OCI-LY7 (cell line): ENCODE data around the gene S100B. TPM values are rescaled to one million over a fixed set of nuclear protein-coding genes. Genes with fewer than 3 reads are reported as not detected.

Experiments
- BruUV-seq: library from RNA; stranded (reverse); fragments of 400-500 nt; replicated peaks from 2 replicates; lab custom pipeline; 2021; lab: Mats Ljungman, UMichigan
- CTCF ChIA-PET: fragments of 300-600 bp; sonication (Branson Sonifier 250); formaldehyde crosslinking; loops from one replicate; lab custom pipeline; 2022; ENCODE audit warnings: antibody characterized with exemption; ENCODE audit not compliant: unreplicated experiment; lab: Charles Lee
- POLR2A ChIA-PET: fragments of 300-600 bp; sonication (Branson Sonifier 250); formaldehyde crosslinking; loops from one replicate; lab custom pipeline; 2022; ENCODE audit warnings: antibody characterized with exemption; lab: Charles Lee
- DNase-seq: peaks from one replicate; pipeline ENCODE4 v3.0.0-alpha.2; 2015; ENCODE audit warnings: low spot score
- H2AFZ ChIP-seq: fragments of 200-600 bp; sonication (generic), shearing (Covaris generic); 2 replicates; pipeline ENCODE4 v1.6.1; 2014; ENCODE audit warnings: mild to moderate bottlenecking, antibody characterized with exemption, low read length, moderate library complexity
- H3K27ac ChIP-seq: fragments of 200-600 bp; sonication (generic); 2 replicates; pipeline ENCODE4 v1.5.1; 2014; ENCODE audit warnings: mixed run types, low read depth, mild to moderate bottlenecking, moderate library complexity, low read length, inconsistent platforms; ENCODE audit not compliant: poor library complexity, severe bottlenecking
- H3K36me3 ChIP-seq: fragments of 200-600 bp; sonication (generic); 2 replicates; pipeline ENCODE4 v1.6.1; 2014; ENCODE audit warnings: mild to moderate bottlenecking, antibody characterized with exemption, low read length, moderate library complexity, mixed read lengths; ENCODE audit not compliant: insufficient read depth
- H3K4me1 ChIP-seq: fragments of 200-600 bp; sonication (generic); 2 replicates; pipeline ENCODE4 v1.5.1; 2014; ENCODE audit warnings: mild to moderate bottlenecking, low read length; ENCODE audit not compliant: insufficient read depth, poor library complexity, severe bottlenecking
- H3K4me2 ChIP-seq: fragments of 200-600 bp; sonication (generic); 2 replicates; pipeline ENCODE4 v1.6.1; 2014; ENCODE audit warnings: mild to moderate bottlenecking, low read length
- H3K4me3 ChIP-seq: fragments of 200-600 bp; sonication (generic); 2 replicates; pipeline ENCODE4 v1.5.1; 2014; ENCODE audit warnings: mild to moderate bottlenecking, low read depth, low read length; ENCODE audit not compliant: poor library complexity, severe bottlenecking
- H3K79me2 ChIP-seq: fragments of 200-600 bp; sonication (generic); 2 replicates; pipeline ENCODE4 v1.6.1; 2016; ENCODE audit warnings: low read depth, mild to moderate bottlenecking, low read length, moderate library complexity, mixed read lengths; ENCODE audit not compliant: insufficient read depth
- H3K9me2 ChIP-seq: fragments of 200-600 bp; sonication (generic); 2 replicates; pipeline ENCODE4 v1.6.1; 2016; ENCODE audit warnings: mild to moderate bottlenecking, low read length, mixed read lengths; ENCODE audit not compliant: insufficient read depth
- H3K9me3 ChIP-seq: fragments of 200-600 bp; sonication (generic); 2 replicates; pipeline ENCODE4 v1.6.1; 2014; ENCODE audit warnings: mild to moderate bottlenecking, mixed run types, low read length, mixed read lengths
- H4K20me1 ChIP-seq: fragments of 200-600 bp; sonication (generic); 2 replicates; pipeline ENCODE4 v1.6.1; 2014; ENCODE audit warnings: mild to moderate bottlenecking, antibody characterized with exemption, low read length, moderate library complexity, mixed read lengths; ENCODE audit not compliant: insufficient read depth
- CTCF ChIP-seq: fragments of 200-600 bp; sonication (generic); conservative IDR thresholded peaks from 2 replicates; pipeline ENCODE4 v1.5.1; 2014; ENCODE audit warnings: mild to moderate bottlenecking, antibody characterized with exemption, low read length, moderate library complexity, mixed read lengths
- EZH2phosphoT487 ChIP-seq: fragments of 200-600 bp; sonication (generic); IDR thresholded peaks from 2 replicates; pipeline ENCODE4 v1.6.1; 2018; ENCODE audit warnings: low read depth, borderline replicate concordance, mild to moderate bottlenecking, mixed run types, antibody characterized with exemption, low read length, moderate library complexity, mixed read lengths
- intact Hi-C: fragments of 100-400 bp; cut with micrococcal nuclease; formaldehyde crosslinking; loops from one replicate; pipeline ENCODE4 v1.10.0; 2022; ENCODE audit not compliant: unreplicated experiment
- total RNA-seq, 2 experiments: library from RNA; depleted of rRNA in 1 of 2; stranded (reverse); fragments of >200 nt in 1 of 2; shearing (Covaris generic) in 1 of 2; gene quantifications; 2 replicates each; pipeline ENCODE4 v1.2.3, GENCODE V29; 2014 to 2022

S100B gene
- total RNA-seq, 2 experiments from 2014 or later = not detected

GRCh38 chr21:46641656-46642055 lies 36.8 kb upstream of the S100B start:
- intact Hi-C loops = no loop called here
- Histone ChIP-seq H3K4me1 (peaks cover 4% of the 10 kb centered on the region), H4K20me1 (no peaks in the 10 kb centered on the region), H3K4me3 (no peak overlapping the region), H3K9me2 (no peaks in the 10 kb centered on the region), H3K79me2 (no peaks in the 10 kb centered on the region), H3K27ac (no peak overlapping the region), H3K36me3 (peaks cover 19% of the 10 kb centered on the region; the same call in 1 of the 2 replicates), H3K9me3 (no peaks in the 10 kb centered on the region), H3K4me2 (no peak overlapping the region), H2AFZ (no peak overlapping the region)
- TF ChIP-seq EZH2phosphoT487 (no peak), CTCF (no peak)
- BruUV-seq = no TSS peak
- DNase-seq = no peak
- CTCF ChIA-PET = no interaction called here
- POLR2A ChIA-PET = no interaction called here

GRCh38 chr21:46639489-46640386 lies 34.9 kb upstream of the S100B start:
- H3K4me2 ChIP-seq = no peak overlapping the region
- DNase-seq = peak; percentile 11
- no peaks in the 10 kb centered on the region for H3K79me2 ChIP-seq
- no peak overlapping the region for H3K27ac ChIP-seq
- POLR2A ChIA-PET = no interaction called here
- no peak for TF ChIP-seq EZH2phosphoT487
- TF ChIP-seq CTCF = peak; percentile 54
- no peaks in the 10 kb centered on the region for H3K9me2 ChIP-seq
- no peak overlapping the region for H3K4me3 ChIP-seq
- no peaks in the 10 kb centered on the region for H3K9me3 ChIP-seq
- H3K36me3 ChIP-seq = peaks cover 12% of the 10 kb centered on the region; the same call in 1 of the 2 replicates
- no peak overlapping the region for H2AFZ ChIP-seq
- peaks cover 15% of the 10 kb centered on the region for H3K4me1 ChIP-seq
- BruUV-seq = no TSS peak
- no peaks in the 10 kb centered on the region for H4K20me1 ChIP-seq
- intact Hi-C loops = no loop called here
- CTCF ChIA-PET = interaction anchor here (1.1 kb wide), 1 partner anchor 180 kb away, joined by 4 read pairs; no protein-coding TSS in a partner anchor
